OCI-LY1 (cell line): ENCODE data around the gene CEP162.

Experiments used
- EZH2 ChIP-seq: fragments of 200-600 bp; sonication (generic), shearing (Covaris generic); IDR thresholded peaks from 2 replicates; pipeline ENCODE4 v1.8.0; 2017; ENCODE audit warnings: borderline replicate concordance, mixed run types, mild to moderate bottlenecking, antibody characterized with exemption, low read length, moderate library complexity, mixed read lengths
- TF ChIP-seq, protein P1 (sequence below): fragments of 200-600 bp; sonication (generic), shearing (Covaris generic); IDR thresholded peaks from 2 replicates; pipeline ENCODE4 v1.5.1; 2017; ENCODE audit warnings: mild to moderate bottlenecking, antibody characterized with exemption, low read length, moderate library complexity, mixed read lengths

DNA sequence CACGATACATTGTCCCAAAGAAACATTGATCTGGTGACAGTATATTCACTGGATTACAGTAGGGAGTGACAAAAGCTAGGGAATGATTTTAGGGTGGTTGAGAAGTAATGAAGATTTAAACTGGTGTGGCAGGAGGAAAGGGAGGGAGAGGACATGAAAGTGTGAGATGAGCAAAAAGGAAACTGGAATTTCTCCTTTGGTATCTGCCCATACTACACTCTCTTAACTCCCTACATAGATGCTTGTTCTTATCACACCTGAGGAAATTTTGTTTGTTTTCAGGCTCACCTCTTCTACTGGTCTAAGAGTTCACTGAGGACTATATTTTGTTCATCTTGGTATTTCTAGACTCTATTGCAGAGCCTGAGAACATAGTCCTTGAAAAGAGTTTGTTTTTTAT, 44.9 kb upstream of the CEP162 start:
- TF ChIP-seq, protein P1, sequence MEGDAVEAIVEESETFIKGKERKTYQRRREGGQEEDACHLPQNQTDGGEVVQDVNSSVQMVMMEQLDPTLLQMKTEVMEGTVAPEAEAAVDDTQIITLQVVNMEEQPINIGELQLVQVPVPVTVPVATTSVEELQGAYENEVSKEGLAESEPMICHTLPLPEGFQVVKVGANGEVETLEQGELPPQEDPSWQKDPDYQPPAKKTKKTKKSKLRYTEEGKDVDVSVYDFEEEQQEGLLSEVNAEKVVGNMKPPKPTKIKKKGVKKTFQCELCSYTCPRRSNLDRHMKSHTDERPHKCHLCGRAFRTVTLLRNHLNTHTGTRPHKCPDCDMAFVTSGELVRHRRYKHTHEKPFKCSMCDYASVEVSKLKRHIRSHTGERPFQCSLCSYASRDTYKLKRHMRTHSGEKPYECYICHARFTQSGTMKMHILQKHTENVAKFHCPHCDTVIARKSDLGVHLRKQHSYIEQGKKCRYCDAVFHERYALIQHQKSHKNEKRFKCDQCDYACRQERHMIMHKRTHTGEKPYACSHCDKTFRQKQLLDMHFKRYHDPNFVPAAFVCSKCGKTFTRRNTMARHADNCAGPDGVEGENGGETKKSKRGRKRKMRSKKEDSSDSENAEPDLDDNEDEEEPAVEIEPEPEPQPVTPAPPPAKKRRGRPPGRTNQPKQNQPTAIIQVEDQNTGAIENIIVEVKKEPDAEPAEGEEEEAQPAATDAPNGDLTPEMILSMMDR, result no peak
- TF ChIP-seq EZH2, result no peak
